NCI-H2029 (cell line): ENCODE measurements around the gene CCNI2.

Source experiments
- DNase-seq: peaks from one replicate; lab custom pipeline; 2025; lab: John Stamatoyannopoulos, UW

The CCNI2 gene, protein sequence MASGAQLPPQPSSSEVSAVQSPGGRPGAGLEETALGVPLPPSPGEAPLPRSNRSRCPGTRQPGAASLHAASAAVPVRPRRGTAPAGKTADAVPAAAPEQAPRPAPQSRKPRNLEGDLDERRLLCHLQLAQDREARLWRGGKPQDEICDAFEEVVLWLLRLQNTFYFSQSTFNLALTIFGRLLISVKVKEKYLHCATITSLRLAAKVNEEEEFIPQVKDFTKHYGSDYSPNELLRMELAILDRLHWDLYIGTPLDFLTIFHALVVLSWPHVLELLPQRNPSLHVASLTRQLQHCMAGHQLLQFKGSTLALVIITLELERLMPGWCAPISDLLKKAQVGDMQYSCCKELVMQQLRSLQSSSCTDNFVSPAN

DNA sequence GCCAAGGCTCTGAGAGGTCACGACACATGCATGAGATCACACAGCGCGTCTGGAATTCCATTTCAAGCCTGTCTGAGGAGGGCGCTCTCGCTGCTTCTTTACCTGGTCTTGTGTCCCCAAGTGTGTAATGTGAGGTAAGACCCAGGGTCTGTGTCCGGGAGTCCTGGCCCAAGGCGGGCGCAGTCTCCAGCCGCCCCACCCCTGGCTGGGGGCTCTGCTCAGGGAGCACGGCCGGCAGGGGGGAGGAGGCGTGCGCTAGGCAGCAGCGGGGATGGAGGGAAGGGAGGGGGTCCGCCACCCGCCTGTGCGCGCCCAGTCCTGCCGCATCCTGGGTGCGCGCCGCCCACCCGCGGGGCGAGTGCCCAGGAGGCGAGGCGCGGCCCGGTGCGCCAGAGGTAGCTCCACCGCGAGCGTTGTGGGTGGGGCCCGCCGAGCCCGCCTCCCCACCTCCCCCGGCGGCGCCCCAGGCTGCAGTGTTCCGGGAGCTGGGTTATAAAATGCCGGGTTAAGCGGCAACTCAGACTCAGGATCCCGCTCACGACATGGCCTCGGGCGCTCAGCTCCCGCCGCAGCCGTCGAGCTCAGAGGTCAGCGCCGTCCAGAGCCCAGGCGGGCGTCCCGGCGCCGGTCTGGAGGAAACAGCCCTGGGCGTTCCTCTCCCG, at the start of gene CCNI2:
TSS of gene CCNI2 (plus strand) at position 473 of the 662 bp plus-strand sequence. CDS start at position 543, 70 bp downstream.
- no peak for DNase-seq

DNA sequence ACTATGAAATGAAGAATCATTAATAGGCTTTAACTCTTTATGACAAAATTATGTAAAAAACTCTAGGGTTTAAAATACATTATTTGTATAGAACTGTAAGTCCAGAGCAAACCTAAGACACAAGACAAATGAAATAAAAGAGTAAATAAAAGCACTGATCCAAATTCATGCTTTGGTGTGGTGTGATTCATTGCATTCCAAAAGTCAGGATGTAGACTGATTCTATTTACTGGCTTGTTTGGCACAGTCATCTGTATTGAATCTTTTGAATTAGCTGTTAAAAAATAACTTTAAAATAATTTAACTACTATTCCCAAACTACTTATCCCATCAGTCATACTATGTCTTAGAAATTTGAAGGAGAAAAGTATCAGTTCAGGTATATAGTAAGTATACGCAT, 42.4 kb upstream of the CCNI2 start:
- DNase-seq = no peak

DNA sequence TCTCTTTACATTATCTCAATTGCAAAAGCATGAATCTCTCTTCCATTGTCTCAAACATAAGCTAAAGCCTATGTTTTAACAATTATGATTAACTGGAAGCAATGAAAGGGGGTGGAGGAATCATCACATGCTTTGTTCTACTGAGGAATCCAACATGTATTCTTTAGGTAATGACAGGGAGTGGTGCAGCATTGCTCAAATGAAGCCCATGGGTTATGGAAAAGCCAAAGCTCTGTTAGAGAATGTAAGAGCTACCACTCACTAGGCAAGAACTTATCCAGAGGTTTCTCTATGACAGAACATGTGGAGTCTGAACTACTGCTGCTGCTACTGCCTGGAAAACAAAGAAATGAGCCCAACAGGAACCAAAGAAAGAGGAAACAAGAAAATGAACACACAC, 38.6 kb upstream of the CCNI2 start:
- no peak for DNase-seq

DNA sequence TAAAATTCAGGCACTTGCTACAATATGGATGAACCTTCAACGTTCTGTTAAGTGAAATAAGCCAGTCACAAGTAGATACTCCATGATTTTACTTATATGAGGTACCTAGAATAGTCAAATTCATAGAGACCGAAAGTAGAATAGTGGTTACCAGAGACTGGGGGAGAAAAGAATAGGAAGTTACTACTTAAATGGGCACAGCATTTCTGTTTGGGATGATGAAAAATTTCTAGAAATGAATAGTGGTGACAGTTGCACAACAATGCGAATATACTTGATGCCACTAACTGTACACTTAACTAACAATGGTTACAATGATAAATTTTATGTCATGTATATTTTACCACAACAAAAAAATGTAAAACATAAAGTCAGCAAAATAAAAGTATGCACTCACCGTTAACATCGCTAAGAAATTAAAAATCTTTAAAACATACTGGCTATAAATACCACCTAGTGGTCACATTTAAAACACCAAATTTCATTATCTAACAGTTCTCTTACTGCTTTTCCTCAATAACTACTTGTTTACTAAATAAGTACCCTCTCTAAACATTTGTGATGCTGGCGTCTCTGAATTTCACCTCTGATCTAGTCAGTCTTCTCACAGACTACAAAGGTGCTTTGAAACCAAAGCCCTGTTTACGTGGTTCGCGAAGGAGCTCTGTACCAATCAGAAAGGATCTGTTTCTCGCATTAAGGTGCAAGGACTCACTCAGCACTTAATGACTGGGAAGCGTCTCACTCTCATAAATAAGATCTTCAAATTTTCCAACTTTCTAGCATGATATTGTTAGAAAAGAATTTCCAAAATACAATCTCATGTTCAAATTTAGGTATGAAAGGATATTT, 32.5 kb upstream of the CCNI2 start:
- DNase-seq = no peak

GRCh38 chr5:132718544-132719312, 28.5 kb upstream of the CCNI2 start:
- no peak for DNase-seq

DNA sequence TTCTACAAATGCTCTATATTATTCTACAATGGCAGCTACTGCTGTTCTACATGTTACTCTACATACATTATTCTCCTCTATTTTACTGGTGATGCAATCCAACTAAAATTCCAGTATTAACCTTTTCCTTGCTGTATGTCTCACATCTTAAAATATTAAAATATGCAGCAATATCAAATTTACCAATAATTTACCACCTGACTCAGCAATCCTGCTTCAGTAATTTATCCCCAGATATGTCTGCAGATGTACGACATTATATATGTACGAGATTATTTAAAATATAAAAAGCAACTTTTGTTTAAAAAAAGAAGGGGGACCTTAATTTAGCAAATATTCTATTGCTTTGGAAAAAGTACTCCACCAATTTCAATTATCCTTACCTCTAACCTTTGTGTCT, 21.5 kb upstream of the CCNI2 start:
- no peak for DNase-seq

GRCh38 chr5:132729896-132730295, 17.3 kb upstream of the CCNI2 start:
- DNase-seq = no peak

DNA sequence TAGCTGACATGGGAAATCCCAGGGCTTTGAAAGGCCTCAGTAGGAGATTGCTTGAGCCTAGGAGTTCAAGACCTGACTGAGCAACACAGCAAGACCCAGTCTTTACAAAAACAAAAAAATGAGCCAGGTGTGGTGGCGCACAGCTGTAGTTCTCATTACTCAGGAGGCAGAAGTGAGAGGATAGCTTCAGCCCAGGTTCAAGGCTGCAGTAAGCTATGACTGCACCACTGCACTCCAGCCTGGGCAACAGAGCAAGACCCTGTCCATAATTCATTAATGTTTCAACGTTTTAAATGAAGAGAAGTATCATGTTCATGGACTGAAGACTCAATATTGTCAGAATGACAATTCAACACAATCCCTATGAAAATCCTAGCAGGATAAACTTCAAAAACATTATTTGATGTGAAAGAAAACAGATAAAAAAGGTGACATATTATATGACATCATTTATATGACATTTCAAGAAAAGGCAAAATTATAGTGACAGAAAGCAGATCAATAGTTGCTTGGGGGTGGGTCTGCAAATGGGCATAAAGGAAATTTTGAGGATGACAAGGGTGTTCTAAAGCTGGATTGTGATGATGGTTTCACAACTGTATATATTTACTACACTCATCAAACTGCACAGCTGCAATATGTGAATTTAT, 13.6 kb upstream of the CCNI2 start:
- no peak for DNase-seq

DNA sequence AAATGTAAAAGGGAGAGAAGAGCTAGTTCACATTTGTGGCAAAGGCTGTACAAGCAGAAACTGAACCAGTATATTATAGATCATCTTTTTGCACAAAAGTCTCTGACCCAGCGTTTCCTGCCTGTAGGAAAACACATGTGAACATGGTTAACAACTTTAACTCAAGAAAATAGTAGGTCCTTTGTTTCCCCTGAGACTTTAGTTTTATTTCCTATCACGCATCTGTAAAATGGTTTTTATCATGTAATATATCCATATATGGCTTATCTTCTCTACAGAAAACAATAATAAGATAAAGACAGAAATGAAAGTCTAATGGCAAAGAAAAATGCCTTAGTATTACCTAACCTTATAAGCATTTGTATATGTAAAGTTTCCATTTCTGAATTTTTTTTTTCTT, 12.5 kb upstream of the CCNI2 start:
- no peak for DNase-seq

DNA sequence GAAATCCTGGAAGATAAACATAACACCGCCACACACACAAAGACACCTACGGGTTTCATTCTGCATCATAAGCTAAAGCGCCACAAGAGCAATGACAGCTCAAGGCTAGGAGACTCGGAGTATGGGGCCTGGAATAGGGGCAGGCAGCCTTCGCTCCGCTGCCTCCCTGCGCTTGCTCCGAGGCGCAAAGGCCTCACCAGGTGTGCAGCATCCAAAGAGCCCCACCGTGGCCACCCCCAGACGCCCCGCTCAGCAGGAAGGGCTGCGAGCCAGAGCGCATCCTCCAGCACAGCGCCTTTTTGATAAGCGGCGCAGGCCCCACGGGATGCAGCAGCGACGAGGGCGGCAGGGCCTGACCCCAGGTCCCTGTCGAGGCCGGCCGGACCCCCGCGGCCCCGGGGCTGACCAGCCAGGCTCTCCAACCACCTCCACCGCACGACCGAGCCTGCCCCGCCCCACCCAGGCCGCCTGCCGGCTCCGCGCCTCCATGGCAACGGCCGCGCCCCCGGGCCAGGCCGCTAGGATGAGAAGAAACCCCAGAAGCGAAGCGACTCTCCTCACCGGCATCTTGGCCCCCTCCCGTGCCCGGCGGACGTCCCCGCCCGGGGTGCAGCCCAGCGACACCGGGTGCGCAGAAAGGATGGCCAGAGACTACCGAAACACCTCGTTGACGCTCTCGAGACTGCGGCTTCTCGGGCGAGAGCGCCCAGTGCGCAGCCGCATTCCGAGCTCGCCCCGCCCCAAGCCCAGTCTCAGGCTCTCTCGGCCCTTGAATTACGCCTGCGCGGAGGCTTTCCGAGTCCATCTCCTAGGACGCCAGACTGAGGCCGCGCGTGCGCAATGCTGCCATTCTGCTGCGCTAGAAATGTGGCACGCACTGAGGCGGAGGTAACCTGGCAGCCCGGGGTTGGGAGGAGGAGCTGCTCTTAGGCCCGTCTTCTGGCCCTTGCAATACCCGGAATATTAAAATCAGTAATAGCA, 10.1 kb upstream of the CCNI2 start, which contains the start of gene KIF3A:
TSS of gene KIF3A (minus strand) at position 694 of the 981 bp plus-strand sequence. CDS start at position 567, 127 bp downstream.
- DNase-seq = peak; percentile 96

DNA sequence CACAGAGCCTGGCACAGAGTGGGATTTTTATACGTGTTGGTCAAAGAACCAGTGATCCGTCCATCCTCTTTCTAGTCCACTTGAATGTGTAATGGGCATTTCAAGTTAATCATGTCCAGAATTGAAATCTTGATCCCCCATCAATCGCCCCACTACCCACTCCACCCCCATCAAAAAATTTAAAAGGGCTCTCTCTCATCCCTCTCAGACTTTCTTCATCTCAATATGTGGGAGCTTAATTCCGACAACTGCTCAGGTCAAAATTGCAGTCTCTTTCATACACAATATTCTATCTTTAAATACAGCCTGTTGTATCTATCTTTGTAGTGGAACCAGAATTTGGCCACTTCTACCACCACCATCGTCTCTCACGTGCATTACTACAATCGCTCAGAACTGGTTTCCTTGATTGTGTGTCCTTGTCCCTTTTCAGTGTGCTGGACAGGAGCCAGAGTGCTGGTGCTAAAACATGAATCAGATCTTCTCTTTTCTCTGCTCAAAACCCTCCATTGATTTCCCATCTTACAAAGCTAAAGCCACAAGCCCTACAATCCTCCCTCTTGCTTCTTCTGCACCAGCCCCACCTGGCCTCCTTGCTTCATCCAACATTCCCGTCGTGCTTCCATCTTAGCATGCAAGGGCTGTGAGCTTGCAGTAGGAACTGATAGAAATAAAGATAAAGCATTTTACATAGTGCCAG, 9.1 kb upstream of the CCNI2 start:
- no peak for DNase-seq

- DNase-seq = no peak
Measured at GRCh38 chr5:132739232-132739631, 8.0 kb upstream of the CCNI2 start.

DNA sequence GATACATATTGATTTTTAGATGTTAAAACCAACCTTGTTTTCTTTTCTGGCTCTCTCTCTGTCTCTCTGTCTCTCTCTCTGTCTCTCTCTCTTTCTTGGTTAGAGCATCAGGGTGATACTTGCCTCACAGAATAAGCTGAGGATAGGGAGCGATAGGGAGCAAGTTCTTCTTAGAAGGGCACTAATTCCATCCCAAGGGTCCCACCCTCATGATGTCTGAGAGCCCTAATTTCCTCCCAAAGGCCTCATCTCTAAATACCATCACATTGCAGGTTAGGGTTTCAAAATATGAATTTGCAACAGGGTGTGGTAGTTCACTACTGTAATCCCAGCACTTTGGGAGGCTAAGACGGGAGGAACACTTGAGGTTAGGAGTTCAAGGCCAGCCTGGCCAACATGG, 5.1 kb upstream of the CCNI2 start:
- DNase-seq = no peak

DNA sequence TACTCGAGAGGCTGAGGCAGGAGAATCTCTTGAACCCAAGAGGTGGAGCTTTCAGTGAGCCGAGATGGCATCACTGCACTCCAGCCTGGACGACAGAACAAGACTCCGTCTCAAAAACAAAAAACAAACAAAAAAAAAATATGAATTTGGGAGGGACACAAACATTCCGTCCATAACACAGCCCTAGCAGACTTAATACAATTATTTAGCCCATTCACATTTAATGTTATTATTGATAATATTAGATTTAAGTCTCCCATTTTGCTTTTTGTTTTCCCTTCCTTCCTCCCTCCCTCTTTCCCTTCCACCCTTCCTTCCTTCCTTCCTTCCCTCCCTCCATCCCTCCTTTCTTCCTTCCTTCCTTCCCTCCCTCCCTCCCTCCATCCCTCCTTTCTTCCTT, 4.6 kb upstream of the CCNI2 start:
- no peak for DNase-seq

GRCh38 chr5:132744659-132745058, 2.6 kb upstream of the CCNI2 start:
- DNase-seq = no peak

DNA sequence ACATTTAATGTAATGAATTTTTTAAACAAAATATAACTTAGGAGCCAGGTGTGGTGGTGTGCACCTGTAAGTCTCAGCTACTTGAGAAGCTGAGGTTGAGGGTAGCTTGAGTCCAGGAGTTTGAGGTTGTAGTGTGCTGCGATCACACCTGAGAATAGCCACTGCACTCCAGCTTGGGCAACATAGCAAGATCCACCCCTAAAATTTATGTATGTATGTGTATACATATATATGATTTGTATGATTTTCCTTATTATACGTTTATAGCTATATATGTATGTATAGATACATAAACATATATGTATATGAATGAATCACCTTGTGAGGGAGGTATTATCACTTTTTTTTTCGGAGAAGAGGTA, 653 bp upstream of the CCNI2 start:
- DNase-seq = no peak

DNA sequence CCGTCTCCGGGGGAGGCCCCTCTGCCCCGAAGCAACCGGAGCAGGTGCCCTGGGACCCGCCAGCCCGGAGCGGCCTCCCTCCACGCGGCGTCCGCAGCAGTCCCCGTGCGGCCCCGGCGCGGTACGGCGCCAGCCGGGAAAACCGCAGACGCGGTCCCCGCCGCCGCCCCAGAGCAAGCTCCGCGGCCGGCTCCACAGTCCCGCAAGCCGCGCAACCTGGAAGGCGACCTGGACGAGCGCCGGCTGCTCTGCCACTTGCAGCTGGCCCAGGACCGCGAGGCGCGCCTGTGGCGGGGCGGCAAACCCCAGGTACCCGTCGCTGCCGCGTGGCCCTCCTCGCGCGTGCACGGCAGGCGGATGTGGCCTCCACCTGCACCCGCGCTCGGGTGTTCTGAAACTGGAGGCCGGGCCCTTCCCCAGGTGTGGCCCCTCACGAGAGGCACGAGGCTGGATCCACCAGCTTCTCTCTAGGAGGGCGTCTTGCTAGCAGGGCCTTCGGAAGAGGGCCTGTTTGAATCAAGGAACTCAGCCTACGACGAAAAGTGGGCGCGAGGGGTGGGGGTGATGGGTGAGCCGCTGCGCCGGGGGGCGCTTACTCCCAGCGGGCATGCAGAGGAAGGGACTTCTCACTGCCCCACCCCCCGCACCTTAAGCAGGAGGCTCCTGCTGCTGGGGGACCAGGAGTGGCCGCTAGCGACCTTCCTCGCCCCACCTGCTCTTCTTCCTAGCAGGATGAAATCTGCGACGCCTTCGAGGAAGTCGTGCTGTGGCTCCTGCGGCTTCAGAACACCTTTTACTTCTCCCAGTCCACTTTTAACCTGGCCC, 602 bp downstream of the CCNI2 start:
- DNase-seq = no peak

DNA sequence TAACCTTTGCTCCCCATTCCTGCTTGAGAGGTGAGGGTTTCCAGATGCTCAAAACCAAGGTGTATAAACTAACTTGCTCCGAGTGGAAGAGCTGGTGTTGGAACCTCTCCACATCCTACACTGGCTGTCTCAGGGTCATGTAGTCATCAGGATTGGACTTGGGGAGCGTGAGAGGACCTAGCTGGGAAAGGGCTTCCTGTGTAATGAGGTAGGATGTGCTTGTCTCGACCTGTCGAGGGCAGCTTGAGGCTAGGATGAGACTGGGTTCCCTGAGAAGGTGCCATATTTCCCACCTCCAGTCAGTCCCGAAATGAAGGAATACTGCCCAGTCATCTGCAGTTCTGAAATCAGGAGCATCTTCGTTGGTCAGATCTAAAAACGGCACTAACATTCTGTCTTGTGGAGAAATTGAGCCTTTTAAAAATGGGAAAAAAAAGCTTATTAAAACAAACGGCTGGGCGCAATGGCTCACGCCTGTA, 1.3 kb downstream of the CCNI2 start:
- DNase-seq = no peak

DNA sequence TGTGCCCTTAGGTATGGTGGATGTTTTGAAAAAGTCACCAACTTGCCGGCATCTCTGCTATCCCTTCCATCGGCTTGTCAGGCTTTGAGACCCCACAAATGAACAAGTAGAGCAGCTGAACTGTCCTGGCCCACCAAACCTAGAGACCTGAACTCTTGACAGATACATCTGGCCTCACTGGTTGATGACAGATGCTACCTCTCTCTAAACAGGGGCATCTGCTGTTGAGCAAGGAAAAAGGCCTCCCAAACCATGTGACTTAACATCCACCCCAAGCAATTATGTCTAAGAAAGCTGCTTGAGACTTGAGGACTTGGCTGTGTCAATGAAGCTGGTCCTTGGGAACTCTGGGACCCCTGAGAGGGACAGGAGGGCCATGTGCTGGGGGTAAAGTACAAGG, 2.3 kb downstream of the CCNI2 start:
- no peak for DNase-seq
